Breast epithelium (tissue), 3 donors: ENCODE measurements around the gene PLEKHG7.

Source experiments
- CTCF ChIP-seq, 3 donors: fragments of 450-650 bp; IDR thresholded peaks; one replicate each; pipeline ENCODE4 v1.5.1; 2016 to 2017; ENCODE audit warnings: antibody characterized with exemption in 3 of 3, mild to moderate bottlenecking in 3 of 3, moderate library complexity in 3 of 3
- POLR2A ChIP-seq: fragments of 450-650 bp; IDR thresholded peaks from one replicate; pipeline ENCODE4 v1.6.1; 2016; ENCODE audit warnings: antibody characterized with exemption, mild to moderate bottlenecking, moderate library complexity

GRCh38 chr12:92802906-92803305 lies 100.1 kb downstream of the PLEKHG7 start:
- no peak for TF ChIP-seq CTCF (IDR thresholded peaks at IDR 0.05)
- TF ChIP-seq POLR2A, result no peak
